Hepatocyte (in vitro differentiated cells): Measurements from ENCODE around the gene ANOS1. TPM values are rescaled to one million over a fixed set of nuclear protein-coding genes. Genes with fewer than 3 reads are reported as not detected.

Experiments used
- DNase-seq: peaks from one replicate; pipeline ENCODE4 v3.0.0-alpha.2; 2016; ENCODE audit warnings: low spot score
- H2AFZ ChIP-seq: fragments of 200-600 bp; sonication (generic); 2 replicates; pipeline ENCODE4 v1.6.0; 2016; ENCODE audit warnings: antibody characterized with exemption, mild to moderate bottlenecking
- H3K27ac ChIP-seq: fragments of 200-600 bp; sonication (generic); 2 replicates; pipeline ENCODE4 v1.5.1; 2016; ENCODE audit warnings: mild to moderate bottlenecking
- H3K27me3 ChIP-seq: fragments of 200-600 bp; sonication (generic); 2 replicates; pipeline ENCODE4 v1.6.1; 2016
- H3K36me3 ChIP-seq: fragments of 200-600 bp; sonication (generic); replicated peaks from 2 replicates; pipeline ENCODE4 v1.5.1; 2016; ENCODE audit warnings: low read depth; ENCODE audit not compliant: insufficient read depth
- H3K4me1 ChIP-seq: fragments of 200-600 bp; sonication (generic); 2 replicates; pipeline ENCODE4 v1.5.1; 2016; ENCODE audit warnings: mild to moderate bottlenecking, moderate library complexity; ENCODE audit not compliant: insufficient read depth
- H3K4me2 ChIP-seq: fragments of 200-600 bp; sonication (generic); 2 replicates; pipeline ENCODE4 v1.6.0; 2016
- H3K4me3 ChIP-seq: fragments of 200-600 bp; sonication (generic); 2 replicates; pipeline ENCODE4 v1.5.1; 2016; ENCODE audit warnings: mild to moderate bottlenecking
- H3K79me2 ChIP-seq: fragments of 200-600 bp; sonication (generic); 2 replicates; pipeline ENCODE4 v1.6.0; 2017; ENCODE audit warnings: mild to moderate bottlenecking
- H3K9me2 ChIP-seq: fragments of 200-600 bp; sonication (generic); replicated peaks from 2 replicates; pipeline ENCODE4 v1.6.0; 2017; ENCODE audit warnings: mild to moderate bottlenecking; ENCODE audit not compliant: insufficient read depth
- H3K9me3 ChIP-seq: fragments of 200-600 bp; sonication (generic); 2 replicates; pipeline ENCODE4 v1.5.1; 2016; ENCODE audit warnings: low read depth, mild to moderate bottlenecking
- H4K20me1 ChIP-seq: fragments of 200-600 bp; sonication (generic); 2 replicates; pipeline ENCODE4 v1.6.0; 2016; ENCODE audit warnings: mild to moderate bottlenecking; ENCODE audit not compliant: insufficient read depth, poor library complexity, severe bottlenecking
- CTCF ChIP-seq: fragments of 200-600 bp; sonication (generic); IDR thresholded peaks from 2 replicates; pipeline ENCODE4 v1.5.1; 2016; ENCODE audit warnings: antibody characterized with exemption, mild to moderate bottlenecking; ENCODE audit not compliant: poor library complexity
- EZH2 ChIP-seq: fragments of 200-600 bp; sonication (generic); IDR thresholded peaks from 2 replicates; pipeline ENCODE4 v1.6.1; 2016; ENCODE audit warnings: antibody characterized with exemption, mild to moderate bottlenecking, borderline replicate concordance
- EZH2phosphoT487 ChIP-seq: fragments of 200-600 bp; sonication (generic); IDR thresholded peaks from one replicate; pipeline ENCODE4 v1.6.1; 2018; ENCODE audit warnings: antibody characterized with exemption, mild to moderate bottlenecking, low read depth, moderate library complexity; ENCODE audit not compliant: unreplicated experiment, severe bottlenecking
- WGBS: methylation state at CpG from one replicate; pipeline ENCODE4 v1.1.6; 2016; ENCODE audit warnings: low lambda C conversion rate; ENCODE audit errors: missing lambda C conversion rate; 5-methylcytosine and 5-hydroxymethylcytosine counted together
- polyA plus RNA-seq: library from polyadenylated mRNA; unstranded; fragments of >200 nt; fragmentation: Nextera tagmentation; extraction: Ambion mirVana; gene quantifications from 2 replicates; pipeline ENCODE4 v1.2.1, GENCODE V29; 2016
- total RNA-seq: library from RNA; depleted of rRNA; stranded (reverse); fragments of >200 nt; gene quantifications from 2 replicates; pipeline ENCODE4 v1.2.3, GENCODE V29; 2014

The ANOS1 gene
- total and polyA plus RNA-seq, 2 experiments from 2014 or later, result 3.1 to 6.4 TPM

- no peaks in the 10 kb centered on the region for H4K20me1 ChIP-seq
- H3K27ac ChIP-seq, result no peak overlapping the region
- DNase-seq, result peak; percentile 50
- H2AFZ ChIP-seq, result no peak overlapping the region
- TF ChIP-seq EZH2phosphoT487, result no peak
- TF ChIP-seq CTCF, result peak; percentile 49
- TF ChIP-seq EZH2, result no peak
- no peaks in the 10 kb centered on the region for H3K79me2 ChIP-seq
- H3K4me1 ChIP-seq, result no peaks in the 10 kb centered on the region
- no peaks in the 10 kb centered on the region for H3K9me2 ChIP-seq
- no peak overlapping the region for H3K4me3 ChIP-seq
- 71% methylated on average over 11 of the region's 11 CpGs for WGBS
- H3K4me2 ChIP-seq, result no peak overlapping the region
- H3K27me3 ChIP-seq, result no peaks in the 10 kb centered on the region
- no peaks in the 10 kb centered on the region for H3K9me3 ChIP-seq
- no peaks in the 10 kb centered on the region for H3K36me3 ChIP-seq
Observed at GRCh38 chrX:8743126-8743732, 11.3 kb upstream of the ANOS1 start.

GRCh38 chrX:8741981-8742380 lies 10.0 kb upstream of the ANOS1 start:
- Histone ChIP-seq H3K9me2 (no peaks in the 10 kb centered on the region), H2AFZ (no peak overlapping the region), H3K27me3 (no peaks in the 10 kb centered on the region), H3K36me3 (no peaks in the 10 kb centered on the region), H3K4me1 (no peaks in the 10 kb centered on the region), H4K20me1 (no peaks in the 10 kb centered on the region), H3K9me3 (no peaks in the 10 kb centered on the region), H3K27ac (no peak overlapping the region), H3K79me2 (no peaks in the 10 kb centered on the region), H3K4me2 (no peak overlapping the region), H3K4me3 (no peak overlapping the region)
- DNase-seq, result no peak
- 81% methylated on average over 10 of the region's 10 CpGs for WGBS
- no peak for TF ChIP-seq EZH2phosphoT487
- no peak for TF ChIP-seq CTCF
- TF ChIP-seq EZH2, result no peak

- Histone ChIP-seq H4K20me1 (no peaks in the 10 kb centered on the region), H3K27me3 (no peaks in the 10 kb centered on the region), H3K27ac (no peak overlapping the region), H3K9me2 (no peaks in the 10 kb centered on the region), H3K4me1 (no peaks in the 10 kb centered on the region), H2AFZ (no peak overlapping the region), H3K36me3 (no peaks in the 10 kb centered on the region), H3K79me2 (no peaks in the 10 kb centered on the region), H3K9me3 (no peaks in the 10 kb centered on the region), H3K4me3 (no peak overlapping the region), H3K4me2 (no peak overlapping the region)
- no peak for TF ChIP-seq EZH2
- peak; percentile 60 for TF ChIP-seq CTCF
- DNase-seq, result peak; percentile 58
- 9% methylated on average over 7 of the region's 7 CpGs for WGBS
Observed at GRCh38 chrX:8738588-8739189, 6.8 kb upstream of the ANOS1 start.
